Left lobe of liver (tissue), 1 donor: ENCODE data around the gene HEATR5A. TPM values are rescaled to one million over a fixed set of nuclear protein-coding genes. Genes with fewer than 3 reads are reported as not detected.

ENCODE experiments used
- total RNA-seq: library from RNA; stranded (reverse); gene quantifications from one replicate; pipeline ENCODE4 v1.2.1, GENCODE V29; 2021
- donor health status: DM: no; HTN: yes; CAD: no.

HEATR5A gene
- total RNA-seq, 1 donor from 2014 or later = 21.5 TPM

Other genes with a start within 250 kb of the HEATR5A start
- gene HECTD1, start 212.8 kb downstream of the HEATR5A start, total RNA-seq = 165 TPM
- 12.8 TPM for gene DTD2, start 37.0 kb upstream of the HEATR5A start, total RNA-seq
- not detected for gene GPR33, start 67.5 kb upstream of the HEATR5A start, total RNA-seq
- gene NUBPL, start 140.9 kb upstream of the HEATR5A start, total RNA-seq = 7.2 TPM